Activated T-helper 2 cell treated with anti-CD3 and anti-CD28 coated beads, Interferon-gamma antibody, Interleukin-2, Interleukin-4, amounts not matched to agents 10 μg/mL and 5 μg/mL and 100 μg/mL, durations not matched to agents 14 hours and 24 hours and 36 hours (primary cell): ENCODE measurements around the gene NXNL1. TPM values are rescaled to one million over a fixed set of nuclear protein-coding genes. Genes with fewer than 3 reads are reported as not detected.
"Not testable (repeated sequence)": the region's sequence is repeated elsewhere in the genome, so short reads cannot be mapped to it uniquely, and the experiment has no call there.

ENCODE experiments used
- DNase-seq: peaks from one replicate; pipeline ENCODE4 v3.0.0; 2021; ENCODE audit warnings: low spot score
- H3K27ac Mint-ChIP-seq: one replicate; pipeline ENCODE4 v1.8.0; 2021; ENCODE audit warnings: mixed read lengths
- H3K27me3 Mint-ChIP-seq: one replicate; pipeline ENCODE4 v1.8.0; 2021; ENCODE audit warnings: low read depth, mixed read lengths
- H3K36me3 Mint-ChIP-seq: one replicate; pipeline ENCODE4 v1.8.0; 2021; ENCODE audit warnings: low read depth, mixed read lengths
- H3K4me1 Mint-ChIP-seq: one replicate; pipeline ENCODE4 v1.8.0; 2021; ENCODE audit warnings: low read depth, mixed read lengths
- H3K4me3 Mint-ChIP-seq: one replicate; pipeline ENCODE4 v1.8.0; 2021; ENCODE audit warnings: low read depth, mild to moderate bottlenecking, moderate library complexity, mixed read lengths
- H3K9me3 Mint-ChIP-seq: one replicate; pipeline ENCODE4 v1.8.0; 2021; ENCODE audit warnings: mixed read lengths
- intact Hi-C: fragments of 100-400 bp; cut with micrococcal nuclease; formaldehyde crosslinking; loops from one replicate; pipeline ENCODE4 v1.15.1; 2023
- total RNA-seq: library from RNA; stranded (reverse); gene quantifications from 2 replicates; pipeline ENCODE4 v1.2.3, GENCODE V29; 2022

NXNL1 gene, protein sequence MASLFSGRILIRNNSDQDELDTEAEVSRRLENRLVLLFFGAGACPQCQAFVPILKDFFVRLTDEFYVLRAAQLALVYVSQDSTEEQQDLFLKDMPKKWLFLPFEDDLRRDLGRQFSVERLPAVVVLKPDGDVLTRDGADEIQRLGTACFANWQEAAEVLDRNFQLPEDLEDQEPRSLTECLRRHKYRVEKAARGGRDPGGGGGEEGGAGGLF
- not detected in 2 replicates for total RNA-seq

DNA sequence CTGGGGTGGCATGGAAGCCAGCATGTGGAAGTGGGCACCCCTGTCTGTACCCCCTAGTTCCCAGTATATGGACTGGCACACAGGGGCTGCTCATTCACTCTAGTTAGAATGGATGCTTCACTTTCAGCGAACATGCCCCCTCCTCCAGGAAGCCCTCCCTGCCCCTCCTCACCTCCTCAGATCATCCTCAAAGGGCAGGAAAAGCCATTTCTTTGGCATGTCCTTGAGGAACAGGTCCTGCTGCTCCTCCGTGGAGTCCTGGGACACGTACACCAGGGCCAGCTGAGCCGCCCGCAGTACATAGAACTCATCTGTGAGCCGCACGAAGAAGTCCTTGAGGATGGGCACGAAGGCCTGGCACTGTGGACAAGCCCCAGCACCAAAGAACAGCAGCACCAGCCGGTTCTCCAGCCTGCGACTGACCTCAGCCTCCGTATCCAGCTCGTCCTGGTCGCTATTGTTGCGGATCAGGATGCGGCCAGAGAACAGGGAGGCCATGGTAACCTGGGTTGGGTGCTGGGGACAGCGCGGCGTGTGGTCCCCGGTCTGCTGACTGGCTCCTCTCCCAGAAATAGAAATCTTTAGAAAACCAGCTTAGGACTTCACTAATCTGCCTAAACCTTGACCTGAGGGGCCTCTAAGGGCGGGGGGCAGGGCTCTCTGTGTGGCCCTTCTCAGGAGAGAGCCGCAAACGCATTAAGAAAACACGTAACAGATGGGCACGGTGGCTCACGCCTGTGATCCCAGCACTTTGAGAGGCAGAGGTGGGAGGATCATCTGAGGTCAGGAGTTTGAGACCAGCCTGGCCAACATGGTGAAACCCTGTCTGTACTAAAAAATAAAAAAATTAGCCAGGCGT lies at the start of gene NXNL1:
TSS of gene NXNL1 (minus strand) at position 555 of the 859 bp plus-strand sequence. CDS start at position 498, 57 bp downstream.
- Mint-ChIP-seq H3K9me3 (no peaks in the 10 kb centered on the region), H3K27me3 (peaks cover 20% of the 10 kb centered on the region), H3K27ac (no peak within 1 kb of the TSS), H3K36me3 (no peaks in the 10 kb centered on the region), H3K4me3 (no peak within 1 kb of the TSS), H3K4me1 (no peaks in the 10 kb centered on the region)
- DNase-seq, result no peak
- intact Hi-C loops, result no loop called here

DNA sequence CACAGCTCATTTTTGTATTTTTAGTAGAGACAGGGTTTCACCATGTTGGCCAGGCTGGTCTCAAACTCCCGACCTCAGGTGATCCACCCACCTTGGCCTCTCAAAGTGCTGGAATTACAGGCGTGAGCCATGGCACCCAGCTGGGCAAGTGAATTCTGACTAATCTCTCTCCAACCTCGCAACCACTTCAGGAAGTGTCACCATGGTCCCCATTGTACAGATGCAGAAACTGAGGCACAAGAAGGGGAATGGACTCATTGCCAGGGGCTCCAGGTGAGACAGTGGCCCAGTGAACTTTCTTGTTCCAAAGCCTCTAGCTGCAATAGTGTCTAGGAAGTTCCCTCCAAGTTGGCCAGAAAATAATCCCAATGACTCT lies 47.8 kb upstream of the NXNL1 start:
- H3K36me3 Mint-ChIP-seq, result peaks cover 37% of the 10 kb centered on the region
- peaks cover 23% of the 10 kb centered on the region for H3K4me1 Mint-ChIP-seq
- intact Hi-C loops, H3K27me3 Mint-ChIP-seq, H3K4me3 Mint-ChIP-seq, H3K27ac Mint-ChIP-seq, H3K9me3 Mint-ChIP-seq, DNase-seq: not testable (repeated sequence)

DNA sequence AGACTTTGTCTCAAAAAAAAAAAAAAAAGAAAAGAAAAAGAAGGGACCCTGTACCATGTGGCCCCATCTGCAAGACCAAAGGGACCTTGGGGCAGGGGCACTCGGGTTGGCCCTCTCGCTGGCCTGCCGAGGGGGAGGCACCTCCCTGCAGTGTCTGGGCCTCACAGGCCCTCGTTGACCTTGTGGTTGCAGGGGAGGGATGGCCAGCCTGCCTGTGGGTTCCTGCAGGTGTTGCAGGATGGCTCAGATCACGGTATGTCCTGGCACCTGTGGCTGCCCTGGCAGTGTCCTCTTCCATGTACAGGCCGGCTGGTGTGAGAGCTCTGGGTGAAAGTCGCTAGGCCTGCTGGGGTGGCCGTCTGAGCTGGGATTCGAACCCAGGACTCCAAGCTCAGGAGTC lies 46.0 kb upstream of the NXNL1 start:
- no peak overlapping the region for H3K4me3 Mint-ChIP-seq
- H3K36me3 Mint-ChIP-seq, result peaks cover 32% of the 10 kb centered on the region
- H3K9me3 Mint-ChIP-seq, result no peaks in the 10 kb centered on the region
- H3K27me3 Mint-ChIP-seq, result no peaks in the 10 kb centered on the region
- DNase-seq, result no peak
- intact Hi-C loops, result no loop called here
- peaks cover 19% of the 10 kb centered on the region for H3K4me1 Mint-ChIP-seq
- no peak overlapping the region for H3K27ac Mint-ChIP-seq

DNA sequence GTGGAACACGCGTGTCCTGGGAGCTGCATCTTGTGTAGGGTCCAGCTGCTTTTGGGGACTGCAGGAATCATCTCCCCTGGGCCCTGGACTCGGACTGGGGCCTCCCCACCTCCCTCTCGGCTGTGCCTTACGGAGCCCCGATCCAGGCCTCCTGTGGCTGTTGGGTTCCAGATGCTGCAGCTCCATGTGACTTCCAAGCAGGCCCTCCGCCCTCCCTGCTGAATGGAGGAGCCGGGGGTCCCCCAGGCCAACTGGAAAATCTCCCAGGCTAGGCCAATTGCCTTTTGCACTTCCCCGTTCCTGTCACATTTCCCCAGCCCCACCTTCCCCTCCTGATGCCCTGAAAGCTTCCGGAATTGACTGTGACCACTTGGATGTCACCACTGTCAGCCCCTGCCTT lies 44.5 kb upstream of the NXNL1 start:
- Mint-ChIP-seq H3K4me3 (no peak overlapping the region), H3K27ac (no peak overlapping the region), H3K27me3 (no peaks in the 10 kb centered on the region), H3K9me3 (no peaks in the 10 kb centered on the region), H3K36me3 (peaks cover 23% of the 10 kb centered on the region), H3K4me1 (peaks cover 12% of the 10 kb centered on the region)
- intact Hi-C loops, result no loop called here
- DNase-seq, result no peak

DNA sequence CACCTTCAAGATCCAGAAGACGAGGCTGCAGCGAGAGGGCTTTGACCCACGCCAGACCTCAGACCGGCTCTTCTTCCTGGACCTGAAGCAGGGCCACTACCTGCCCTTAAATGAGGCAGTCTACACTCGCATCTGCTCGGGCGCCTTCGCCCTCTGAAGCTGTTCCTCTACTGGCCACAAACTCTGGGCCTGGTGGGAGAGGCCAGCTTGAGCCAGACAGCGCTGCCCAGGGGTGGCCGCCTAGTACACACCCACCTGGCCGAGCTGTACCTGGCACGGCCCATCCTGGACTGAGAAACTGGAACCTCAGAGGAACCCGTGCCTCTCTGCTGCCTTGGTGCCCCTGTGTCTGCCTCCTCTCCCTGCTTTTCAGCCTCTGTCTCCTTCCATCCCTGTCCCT lies 43.7 kb upstream of the NXNL1 start:
- Mint-ChIP-seq H3K4me1 (peaks cover 15% of the 10 kb centered on the region), H3K27ac (no peak overlapping the region), H3K9me3 (no peaks in the 10 kb centered on the region), H3K36me3 (peaks cover 16% of the 10 kb centered on the region), H3K27me3 (no peaks in the 10 kb centered on the region), H3K4me3 (no peak overlapping the region)
- intact Hi-C loops, result no loop called here
- no peak for DNase-seq

DNA sequence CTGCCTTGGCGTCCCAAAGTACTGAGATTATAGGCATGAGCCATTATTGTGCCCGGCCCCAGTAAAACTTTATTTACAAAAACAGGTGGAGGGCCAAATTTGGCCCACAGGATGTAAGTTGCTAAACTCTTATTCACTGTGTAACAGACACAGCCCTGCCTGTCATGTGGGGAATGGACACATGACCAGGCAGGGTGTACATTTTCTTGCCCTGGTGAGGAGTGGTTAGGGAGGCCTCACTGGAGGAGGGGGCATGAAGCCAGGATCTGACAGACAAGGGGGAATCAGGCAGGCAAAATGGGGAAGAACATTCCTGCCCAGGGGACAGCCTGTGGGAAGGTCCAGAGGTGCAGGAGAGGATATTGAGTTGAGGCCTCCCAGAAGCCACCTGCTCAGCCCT lies 43.3 kb upstream of the NXNL1 start:
- Mint-ChIP-seq H3K27ac (no peak overlapping the region), H3K27me3 (no peaks in the 10 kb centered on the region), H3K36me3 (peaks cover 16% of the 10 kb centered on the region), H3K4me1 (peaks cover 15% of the 10 kb centered on the region), H3K9me3 (no peaks in the 10 kb centered on the region), H3K4me3 (no peak overlapping the region)
- DNase-seq, result no peak
- intact Hi-C loops, result no loop called here

DNA sequence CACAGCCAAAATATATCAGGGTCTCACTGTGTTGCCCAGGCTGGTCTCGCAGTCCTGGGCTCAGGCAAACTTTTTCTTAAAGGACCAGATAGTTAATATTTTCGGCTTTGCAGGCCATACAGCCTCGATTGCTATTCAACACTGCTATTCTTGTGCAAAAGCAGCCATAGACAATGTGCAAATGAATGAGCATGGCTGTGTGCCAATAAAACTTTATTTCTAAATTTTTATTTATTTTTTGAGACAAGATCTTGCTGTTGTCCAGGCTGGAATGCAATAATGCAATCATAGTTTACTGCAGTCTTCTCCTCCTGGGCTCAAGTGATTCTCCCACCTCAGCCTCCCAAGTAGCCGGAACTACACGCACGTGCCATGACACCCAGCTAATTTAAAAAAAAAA lies 42.5 kb upstream of the NXNL1 start:
- H3K4me1 Mint-ChIP-seq, result peaks cover 16% of the 10 kb centered on the region
- no peaks in the 10 kb centered on the region for H3K27me3 Mint-ChIP-seq
- no peak overlapping the region for H3K4me3 Mint-ChIP-seq
- intact Hi-C loops, result no loop called here
- DNase-seq, result no peak
- no peaks in the 10 kb centered on the region for H3K9me3 Mint-ChIP-seq
- no peak overlapping the region for H3K27ac Mint-ChIP-seq
- H3K36me3 Mint-ChIP-seq, result peaks cover 11% of the 10 kb centered on the region

DNA sequence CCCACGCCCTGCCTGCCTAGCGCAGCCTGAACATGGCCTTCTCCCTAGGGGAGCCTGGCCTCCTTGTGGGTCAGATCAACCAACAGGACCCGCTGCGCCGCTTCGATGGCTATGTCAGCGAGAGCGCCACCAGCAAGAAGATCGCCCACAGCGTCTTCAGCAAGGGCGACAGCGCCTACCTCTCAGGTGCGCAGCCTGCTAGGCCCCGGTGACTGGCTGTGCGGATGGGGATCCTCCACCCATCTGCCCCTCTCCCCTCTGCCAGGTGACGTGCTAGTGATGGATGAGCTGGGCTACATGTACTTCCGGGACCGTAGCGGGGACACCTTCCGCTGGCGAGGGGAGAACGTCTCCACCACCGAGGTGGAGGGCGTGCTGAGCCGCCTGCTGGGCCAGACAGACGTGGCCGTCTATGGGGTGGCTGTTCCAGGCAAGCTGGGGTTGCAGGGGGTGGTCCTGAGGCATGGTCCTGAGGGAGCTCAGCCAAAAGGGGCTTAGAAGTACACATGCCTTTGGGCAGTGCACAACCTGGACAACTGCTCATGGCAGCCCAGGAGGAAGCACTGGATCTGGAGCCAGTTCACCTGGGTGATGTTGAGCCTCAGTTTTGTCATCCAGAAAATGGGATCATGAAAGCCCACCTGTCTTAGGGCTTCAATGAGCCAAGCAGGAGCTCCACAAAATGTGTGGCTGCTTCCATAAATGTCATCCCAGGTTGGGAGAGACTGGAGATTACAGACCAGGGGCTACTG lies 39.9 kb upstream of the NXNL1 start:
- peaks cover 16% of the 10 kb centered on the region for H3K4me1 Mint-ChIP-seq
- H3K36me3 Mint-ChIP-seq, result peaks cover 3% of the 10 kb centered on the region
- DNase-seq, result no peak
- no peaks in the 10 kb centered on the region for H3K27me3 Mint-ChIP-seq
- intact Hi-C loops, result no loop called here
- no peak overlapping the region for H3K4me3 Mint-ChIP-seq
- H3K9me3 Mint-ChIP-seq, result no peaks in the 10 kb centered on the region
- H3K27ac Mint-ChIP-seq, result no peak overlapping the region

DNA sequence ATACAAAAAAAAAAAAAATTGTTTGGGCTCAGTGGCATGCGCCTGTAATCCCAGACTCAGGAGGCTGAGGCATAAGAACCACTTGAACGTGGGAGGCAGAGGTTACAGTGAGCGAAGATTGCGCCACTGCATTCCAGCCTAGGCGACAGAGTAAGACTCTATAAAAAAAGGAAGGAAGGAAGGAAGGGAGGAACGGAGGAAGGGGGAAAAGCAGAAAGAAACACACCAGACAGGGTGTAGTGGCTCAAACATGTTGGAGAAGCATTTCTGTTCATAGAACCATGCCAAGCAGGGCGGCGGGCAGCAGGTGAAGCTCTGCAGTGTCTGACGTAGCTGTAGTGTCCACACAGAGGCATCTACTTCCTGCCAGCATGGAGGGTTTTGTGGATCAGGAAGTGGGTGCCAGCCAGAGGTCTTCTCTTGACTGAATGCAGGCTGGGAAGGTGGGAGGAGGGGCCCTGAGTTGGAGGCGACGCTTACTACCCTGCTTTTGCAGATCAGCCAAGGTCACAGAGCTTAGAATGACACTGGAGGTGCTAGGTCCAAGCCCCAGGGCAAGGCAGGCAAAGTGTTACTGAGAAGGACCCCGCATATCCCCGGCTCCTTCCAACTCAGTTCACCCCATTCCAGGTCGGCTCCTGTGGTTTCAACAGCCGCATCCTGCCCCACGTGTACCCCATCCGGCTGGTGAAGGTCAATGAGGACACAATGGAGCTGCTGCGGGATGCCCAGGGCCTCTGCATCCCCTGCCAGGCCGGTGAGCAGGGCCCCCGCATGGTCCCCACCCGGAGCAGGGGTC lies 39.1 kb upstream of the NXNL1 start:
- no peak for DNase-seq
- H3K4me1 Mint-ChIP-seq, result peaks cover 17% of the 10 kb centered on the region
- no peak overlapping the region for H3K27ac Mint-ChIP-seq
- peaks cover 3% of the 10 kb centered on the region for H3K36me3 Mint-ChIP-seq
- no peak overlapping the region for H3K4me3 Mint-ChIP-seq
- H3K27me3 Mint-ChIP-seq, result no peaks in the 10 kb centered on the region
- no peaks in the 10 kb centered on the region for H3K9me3 Mint-ChIP-seq
- intact Hi-C loops, result loop anchor here (5.0 to 10.0 kb wide), 2 partner anchors 55 to 72 kb away; partner anchors contain the start of gene COLGALT1

DNA sequence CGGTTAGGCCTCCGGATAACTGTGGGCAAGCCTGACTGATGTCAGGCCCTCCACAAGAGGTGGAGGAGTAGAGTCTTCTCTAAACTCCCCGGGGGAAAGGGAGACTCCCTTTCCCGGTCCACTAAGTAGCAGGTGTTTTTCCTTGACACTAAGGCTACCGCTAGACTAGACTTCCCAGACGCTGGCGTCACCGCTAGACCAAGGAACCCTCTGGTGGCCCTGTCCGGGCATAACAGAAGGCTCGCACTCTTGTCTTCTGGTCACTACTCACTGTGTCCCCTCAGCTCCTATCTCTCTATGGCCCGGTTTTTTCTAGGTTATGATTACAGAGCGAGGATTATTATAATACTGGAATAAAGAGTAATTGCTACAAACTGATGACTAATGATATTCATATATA lies 38.3 kb upstream of the NXNL1 start:
- H3K27ac Mint-ChIP-seq, H3K9me3 Mint-ChIP-seq, H3K36me3 Mint-ChIP-seq, H3K27me3 Mint-ChIP-seq, DNase-seq, H3K4me3 Mint-ChIP-seq: not testable (repeated sequence)
- H3K4me1 Mint-ChIP-seq, result peaks cover 17% of the 10 kb centered on the region
- intact Hi-C loops, result loop anchor here (5.0 to 10.0 kb wide), 2 partner anchors 56 to 73 kb away; partner anchors contain the start of gene COLGALT1

DNA sequence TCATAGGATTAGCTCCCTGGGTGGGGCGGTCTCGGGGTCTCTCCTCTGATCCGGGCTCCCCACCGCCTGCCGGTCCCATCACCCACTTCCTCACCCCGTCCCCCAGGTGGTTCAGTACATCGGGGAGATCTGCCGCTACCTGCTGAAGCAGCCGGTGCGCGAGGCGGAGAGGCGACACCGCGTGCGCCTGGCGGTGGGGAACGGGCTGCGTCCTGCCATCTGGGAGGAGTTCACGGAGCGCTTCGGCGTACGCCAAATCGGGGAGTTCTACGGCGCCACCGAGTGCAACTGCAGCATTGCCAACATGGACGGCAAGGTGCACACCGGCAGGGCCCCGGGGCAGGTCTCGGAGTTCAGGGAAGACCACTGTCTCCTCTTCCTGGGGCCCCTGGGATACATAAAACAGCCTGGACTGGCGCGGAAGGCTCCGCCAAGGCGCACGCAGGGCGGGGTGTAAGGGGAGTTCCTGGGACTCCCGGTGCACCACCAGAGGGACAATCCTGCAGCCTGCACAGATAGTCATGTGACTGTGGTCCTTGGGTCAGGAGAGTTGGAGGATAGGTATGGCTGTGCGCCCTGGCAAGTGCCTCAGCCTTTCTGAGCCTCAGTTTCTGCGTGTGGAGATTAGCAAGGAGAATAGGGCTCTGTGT lies 36.5 kb upstream of the NXNL1 start:
- DNase-seq, result no peak
- H3K9me3 Mint-ChIP-seq, result no peaks in the 10 kb centered on the region
- no peak overlapping the region for H3K27ac Mint-ChIP-seq
- H3K36me3 Mint-ChIP-seq, result no peaks in the 10 kb centered on the region
- no peak overlapping the region for H3K4me3 Mint-ChIP-seq
- peaks cover 14% of the 10 kb centered on the region for H3K4me1 Mint-ChIP-seq
- no peaks in the 10 kb centered on the region for H3K27me3 Mint-ChIP-seq
- intact Hi-C loops, result loop anchor here (5.0 to 10.0 kb wide), 2 partner anchors 58 to 75 kb away; partner anchors contain the start of gene COLGALT1
